HepG2 (cell line): ENCODE results near the gene ENPP1. TPM values are rescaled to one million over a fixed set of nuclear protein-coding genes. Genes with fewer than 3 reads are reported as not detected.
A peak's percentile ranks its signal among the peaks of the same experiment; 100 is the strongest.

Experiments
- ASH2L ChIP-seq: fragments of 300-600, 200-600 bp; sonication (generic); IDR thresholded peaks from 2 replicates; pipeline ENCODE4 v1.7.0; 2017; ENCODE audit warnings: low read depth, mild to moderate bottlenecking, moderate library complexity, mixed read lengths, low read length; ENCODE audit not compliant: insufficient read length
- DNMT1 ChIP-seq: sonication (generic); formaldehyde crosslinking; IDR thresholded peaks from 2 replicates; pipeline ENCODE4 v1.5.1; 2020; ENCODE audit warnings: mild to moderate bottlenecking, missing genetic modification reagents
- ESRRA ChIP-seq: sonication (generic); formaldehyde crosslinking; IDR thresholded peaks from 2 replicates; pipeline ENCODE4 v1.5.1; 2020; ENCODE audit warnings: mild to moderate bottlenecking, low read depth, missing genetic modification reagents
- HOXA7 ChIP-seq: sonication (generic); formaldehyde crosslinking; IDR thresholded peaks from 2 replicates; pipeline ENCODE4 v1.8.1; 2022; ENCODE audit warnings: mild to moderate bottlenecking, missing genetic modification reagents, moderate library complexity
- MTF2 ChIP-seq: sonication (generic); formaldehyde crosslinking; IDR thresholded peaks from 2 replicates; pipeline ENCODE4 v1.5.0; 2020; ENCODE audit warnings: missing genetic modification reagents, borderline replicate concordance
- NFE2L2 ChIP-seq: fragments of 150-350 bp; IDR thresholded peaks from 2 replicates; pipeline ENCODE4 v1.6.1; 2014; ENCODE audit warnings: low read length
- NR2F1 ChIP-seq, 2 experiments: fragments of 450-650 bp in 1 of 2; formaldehyde crosslinking in 1 of 2; IDR thresholded peaks; 2 replicates each; pipeline versions ENCODE4 v1.5.0 to v1.6.1; 2016 to 2020; ENCODE audit warnings: mild to moderate bottlenecking in 1 of 2, missing compliant biosample characterization in 1 of 2, missing genetic modification reagents in 1 of 2, moderate library complexity in 1 of 2
- SATB2 ChIP-seq: sonication (generic); formaldehyde crosslinking; IDR thresholded peaks from 2 replicates; pipeline ENCODE4 v1.5.0; 2020; ENCODE audit warnings: missing genetic modification reagents
- XRCC5 ChIP-seq: fragments of 200-400 bp; formaldehyde crosslinking; optimal IDR thresholded peaks from 2 replicates; pipeline ENCODE3; 2017; ENCODE audit warnings: mild to moderate bottlenecking, low read length
- ZNF33B ChIP-seq: sonication (generic); formaldehyde crosslinking; IDR thresholded peaks from 2 replicates; pipeline ENCODE4 v1.5.1; 2020; ENCODE audit warnings: mild to moderate bottlenecking, missing genetic modification reagents
- ZNF432 ChIP-seq: sonication (generic); formaldehyde crosslinking; IDR thresholded peaks from 2 replicates; pipeline ENCODE4 v1.5.0; 2020; ENCODE audit warnings: missing genetic modification reagents, mild to moderate bottlenecking, borderline replicate concordance
- ZNF598 ChIP-seq: sonication (generic); formaldehyde crosslinking; IDR thresholded peaks from 2 replicates; pipeline ENCODE4 v1.5.1; 2020; ENCODE audit warnings: mild to moderate bottlenecking, missing genetic modification reagents, borderline replicate concordance
- ZNF672 ChIP-seq: sonication (generic); formaldehyde crosslinking; IDR thresholded peaks from 2 replicates; pipeline ENCODE4 v1.8.1; 2022; ENCODE audit warnings: missing genetic modification reagents
- polyA plus RNA-seq, 8 experiments: library from polyadenylated mRNA; depleted of rRNA in 3 of 8; stranded (reverse) in 7 of 8; unstranded in 1 of 8; fragments of >200 nt; fragmentation: Illumina TruSeq in 4 of 8; extraction: Trizol in 4 of 8; gene quantifications; 2 replicates each; pipeline versions ENCODE4 v1.2.1 to v1.2.3, GENCODE V29; 2011 to 2016; ENCODE audit warnings: low read depth in 4 of 8, missing spikeins in 1 of 8, mixed read lengths in 1 of 8; ENCODE audit not compliant: insufficient read depth in 1 of 8
- total RNA-seq, 5 experiments: library from RNA; depleted of rRNA; stranded (reverse); fragments of >200 nt; fragmentation: Illumina TruSeq; extraction: Trizol; gene quantifications; 2 replicates each; pipeline ENCODE4 v1.2.3, GENCODE V29; 2016; ENCODE audit warnings: low read depth in 1 of 5
- TF ChIP-seq, protein P1 (sequence below): IDR thresholded peaks from 2 replicates; pipeline ENCODE4 v1.6.1; 2012; ENCODE audit warnings: low read depth, low read length, improper control_type of control experiment
- TF ChIP-seq, protein P2 (sequence below): IDR thresholded peaks from 2 replicates; pipeline ENCODE4 v1.6.1; 2016; ENCODE audit warnings: low read depth, missing genetic modification reagents, missing compliant biosample characterization
- TF ChIP-seq, protein P3 (sequence below): sonication (generic); formaldehyde crosslinking; IDR thresholded peaks from 2 replicates; pipeline ENCODE4 v1.9.0; 2021; ENCODE audit warnings: missing genetic modification reagents, mild to moderate bottlenecking, borderline replicate concordance
- TF ChIP-seq, protein P4 (sequence below): sonication (generic); formaldehyde crosslinking; IDR thresholded peaks from 2 replicates; pipeline ENCODE4 v1.4.0; 2020; ENCODE audit warnings: mild to moderate bottlenecking, missing genetic modification reagents
- TF ChIP-seq, protein P5 (sequence below): sonication (generic); formaldehyde crosslinking; IDR thresholded peaks from 2 replicates; pipeline ENCODE4 v1.8.1; 2023; ENCODE audit warnings: mild to moderate bottlenecking, missing genetic modification reagents

Gene ENPP1
- total and polyA plus RNA-seq, 2 of the 13 experiments (the other 11 are each of a cell fraction or from before 2014, with no cell fraction given) = 56.5 to 160 TPM

DNA sequence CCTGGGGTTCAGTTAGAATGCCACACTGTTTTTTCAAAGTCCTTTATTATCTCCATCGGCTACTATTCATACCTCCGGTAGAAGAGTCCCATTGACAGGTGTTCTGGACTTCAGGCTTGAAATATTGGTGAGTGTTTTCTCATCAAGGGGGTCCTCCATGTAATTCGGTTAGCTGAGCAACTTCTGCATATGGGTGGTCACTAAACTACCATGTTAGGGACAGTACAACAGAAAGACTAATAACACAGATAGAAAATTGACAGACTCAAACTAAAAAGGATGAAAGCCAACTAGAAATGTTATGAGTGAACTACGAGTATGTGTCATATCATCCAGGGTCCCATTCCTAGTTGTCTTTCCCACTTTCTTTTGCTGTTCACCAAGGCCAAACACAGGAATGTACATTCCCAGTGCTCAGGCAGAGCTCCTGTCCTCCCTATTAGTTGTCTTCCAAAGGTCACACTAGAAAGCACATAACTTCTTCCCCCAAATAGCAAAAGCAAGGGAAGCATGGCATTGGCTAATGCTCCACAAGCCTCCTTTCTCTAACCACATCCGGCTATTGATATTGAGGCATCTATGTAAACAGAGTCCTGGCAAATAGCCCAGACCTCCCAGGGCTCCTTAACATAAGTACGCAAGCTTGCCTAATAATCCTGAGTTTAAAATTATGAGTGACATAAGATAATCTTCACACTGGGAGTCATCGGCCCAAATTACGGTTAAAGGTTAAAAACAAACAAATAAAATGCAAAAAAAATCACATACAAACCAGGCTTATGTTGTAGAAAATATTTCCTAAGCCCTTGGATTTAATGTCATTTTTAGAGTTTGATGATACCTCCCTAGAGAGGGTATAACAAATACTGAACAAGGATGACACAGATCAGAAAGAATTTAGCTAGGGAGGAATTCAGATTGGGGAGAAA lies 130.1 kb downstream of the ENPP1 start (continued):
- no peak for TF ChIP-seq ZNF672 (CRISPR knock-in tag)
- peak; percentile 98 for TF ChIP-seq SATB2 (CRISPR knock-in tag)
- no peak for TF ChIP-seq NFE2L2
- no peak for TF ChIP-seq ZNF33B (CRISPR knock-in tag)
- TF ChIP-seq ZNF598 (CRISPR knock-in tag) = no peak
- TF ChIP-seq HOXA7 (CRISPR knock-in tag) = no peak
- TF ChIP-seq, protein P1, sequence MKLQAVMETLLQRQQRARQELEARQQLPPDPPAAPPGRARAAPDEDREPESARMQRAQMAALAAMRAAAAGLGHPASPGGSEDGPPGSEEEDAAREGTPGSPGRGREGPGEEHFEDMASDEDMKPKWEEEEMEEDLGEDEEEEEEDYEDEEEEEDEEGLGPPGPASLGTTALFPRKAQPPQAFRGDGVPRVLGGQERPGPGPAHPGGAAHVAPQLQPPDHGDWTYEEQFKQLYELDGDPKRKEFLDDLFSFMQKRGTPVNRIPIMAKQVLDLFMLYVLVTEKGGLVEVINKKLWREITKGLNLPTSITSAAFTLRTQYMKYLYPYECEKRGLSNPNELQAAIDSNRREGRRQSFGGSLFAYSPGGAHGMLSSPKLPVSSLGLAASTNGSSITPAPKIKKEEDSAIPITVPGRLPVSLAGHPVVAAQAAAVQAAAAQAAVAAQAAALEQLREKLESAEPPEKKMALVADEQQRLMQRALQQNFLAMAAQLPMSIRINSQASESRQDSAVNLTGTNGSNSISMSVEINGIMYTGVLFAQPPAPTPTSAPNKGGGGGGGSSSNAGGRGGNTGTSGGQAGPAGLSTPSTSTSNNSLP = peak; percentile 56; the same call in 1 of the 2 replicates
- peak; percentile 67 for TF ChIP-seq ASH2L
- TF ChIP-seq NR2F1 (CRISPR knock-in tag; IDR thresholded peaks at IDR 0.05) = peak; percentile 76 to 77
- TF ChIP-seq, protein P2, sequence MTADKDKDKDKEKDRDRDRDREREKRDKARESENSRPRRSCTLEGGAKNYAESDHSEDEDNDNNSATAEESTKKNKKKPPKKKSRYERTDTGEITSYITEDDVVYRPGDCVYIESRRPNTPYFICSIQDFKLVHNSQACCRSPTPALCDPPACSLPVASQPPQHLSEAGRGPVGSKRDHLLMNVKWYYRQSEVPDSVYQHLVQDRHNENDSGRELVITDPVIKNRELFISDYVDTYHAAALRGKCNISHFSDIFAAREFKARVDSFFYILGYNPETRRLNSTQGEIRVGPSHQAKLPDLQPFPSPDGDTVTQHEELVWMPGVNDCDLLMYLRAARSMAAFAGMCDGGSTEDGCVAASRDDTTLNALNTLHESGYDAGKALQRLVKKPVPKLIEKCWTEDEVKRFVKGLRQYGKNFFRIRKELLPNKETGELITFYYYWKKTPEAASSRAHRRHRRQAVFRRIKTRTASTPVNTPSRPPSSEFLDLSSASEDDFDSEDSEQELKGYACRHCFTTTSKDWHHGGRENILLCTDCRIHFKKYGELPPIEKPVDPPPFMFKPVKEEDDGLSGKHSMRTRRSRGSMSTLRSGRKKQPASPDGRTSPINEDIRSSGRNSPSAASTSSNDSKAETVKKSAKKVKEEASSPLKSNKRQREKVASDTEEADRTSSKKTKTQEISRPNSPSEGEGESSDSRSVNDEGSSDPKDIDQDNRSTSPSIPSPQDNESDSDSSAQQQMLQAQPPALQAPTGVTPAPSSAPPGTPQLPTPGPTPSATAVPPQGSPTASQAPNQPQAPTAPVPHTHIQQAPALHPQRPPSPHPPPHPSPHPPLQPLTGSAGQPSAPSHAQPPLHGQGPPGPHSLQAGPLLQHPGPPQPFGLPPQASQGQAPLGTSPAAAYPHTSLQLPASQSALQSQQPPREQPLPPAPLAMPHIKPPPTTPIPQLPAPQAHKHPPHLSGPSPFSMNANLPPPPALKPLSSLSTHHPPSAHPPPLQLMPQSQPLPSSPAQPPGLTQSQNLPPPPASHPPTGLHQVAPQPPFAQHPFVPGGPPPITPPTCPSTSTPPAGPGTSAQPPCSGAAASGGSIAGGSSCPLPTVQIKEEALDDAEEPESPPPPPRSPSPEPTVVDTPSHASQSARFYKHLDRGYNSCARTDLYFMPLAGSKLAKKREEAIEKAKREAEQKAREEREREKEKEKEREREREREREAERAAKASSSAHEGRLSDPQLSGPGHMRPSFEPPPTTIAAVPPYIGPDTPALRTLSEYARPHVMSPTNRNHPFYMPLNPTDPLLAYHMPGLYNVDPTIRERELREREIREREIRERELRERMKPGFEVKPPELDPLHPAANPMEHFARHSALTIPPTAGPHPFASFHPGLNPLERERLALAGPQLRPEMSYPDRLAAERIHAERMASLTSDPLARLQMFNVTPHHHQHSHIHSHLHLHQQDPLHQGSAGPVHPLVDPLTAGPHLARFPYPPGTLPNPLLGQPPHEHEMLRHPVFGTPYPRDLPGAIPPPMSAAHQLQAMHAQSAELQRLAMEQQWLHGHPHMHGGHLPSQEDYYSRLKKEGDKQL (CRISPR knock-in tag) = peak; percentile 84
- TF ChIP-seq DNMT1 = no peak
- TF ChIP-seq, protein P3, sequence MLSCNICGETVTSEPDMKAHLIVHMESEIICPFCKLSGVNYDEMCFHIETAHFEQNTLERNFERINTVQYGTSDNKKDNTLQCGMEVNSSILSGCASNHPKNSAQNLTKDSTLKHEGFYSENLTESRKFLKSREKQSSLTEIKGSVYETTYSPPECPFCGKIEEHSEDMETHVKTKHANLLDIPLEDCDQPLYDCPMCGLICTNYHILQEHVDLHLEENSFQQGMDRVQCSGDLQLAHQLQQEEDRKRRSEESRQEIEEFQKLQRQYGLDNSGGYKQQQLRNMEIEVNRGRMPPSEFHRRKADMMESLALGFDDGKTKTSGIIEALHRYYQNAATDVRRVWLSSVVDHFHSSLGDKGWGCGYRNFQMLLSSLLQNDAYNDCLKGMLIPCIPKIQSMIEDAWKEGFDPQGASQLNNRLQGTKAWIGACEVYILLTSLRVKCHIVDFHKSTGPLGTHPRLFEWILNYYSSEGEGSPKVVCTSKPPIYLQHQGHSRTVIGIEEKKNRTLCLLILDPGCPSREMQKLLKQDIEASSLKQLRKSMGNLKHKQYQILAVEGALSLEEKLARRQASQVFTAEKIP (CRISPR knock-in tag) = no peak
- TF ChIP-seq XRCC5 = peak; percentile 77
- TF ChIP-seq ESRRA (CRISPR knock-in tag) = peak; percentile 83; the same call in 1 of the 2 replicates
- peak; percentile 76; the same call in 1 of the 2 replicates for TF ChIP-seq MTF2 (CRISPR knock-in tag)
- TF ChIP-seq, protein P4, sequence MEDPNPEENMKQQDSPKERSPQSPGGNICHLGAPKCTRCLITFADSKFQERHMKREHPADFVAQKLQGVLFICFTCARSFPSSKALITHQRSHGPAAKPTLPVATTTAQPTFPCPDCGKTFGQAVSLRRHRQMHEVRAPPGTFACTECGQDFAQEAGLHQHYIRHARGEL (CRISPR knock-in tag) = no peak
- no peak for TF ChIP-seq ZNF432 (CRISPR knock-in tag)
- TF ChIP-seq, protein P5, sequence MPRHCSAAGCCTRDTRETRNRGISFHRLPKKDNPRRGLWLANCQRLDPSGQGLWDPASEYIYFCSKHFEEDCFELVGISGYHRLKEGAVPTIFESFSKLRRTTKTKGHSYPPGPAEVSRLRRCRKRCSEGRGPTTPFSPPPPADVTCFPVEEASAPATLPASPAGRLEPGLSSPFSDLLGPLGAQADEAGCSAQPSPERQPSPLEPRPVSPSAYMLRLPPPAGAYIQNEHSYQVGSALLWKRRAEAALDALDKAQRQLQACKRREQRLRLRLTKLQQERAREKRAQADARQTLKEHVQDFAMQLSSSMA (CRISPR knock-in tag) = peak; percentile 79; the same call in 1 of the 2 replicates
